H9 (cell line): ENCODE data around the gene RUFY2. TPM values are rescaled to one million over a fixed set of nuclear protein-coding genes. Genes with fewer than 3 reads are reported as not detected.

ENCODE experiments used
- DNase-seq: peaks from one replicate; pipeline ENCODE4 v3.0.0-alpha.2; 2017
- H2AFZ ChIP-seq: one replicate; pipeline ENCODE4 v1.6.1; 2013; ENCODE audit warnings: mild to moderate bottlenecking, low read length, control low read depth, moderate library complexity
- H2AK5ac ChIP-seq: 2 replicates; pipeline ENCODE4 v1.6.1; 2013; ENCODE audit warnings: low read length, control low read depth, mixed read lengths; ENCODE audit not compliant: insufficient read length
- H2BK120ac ChIP-seq: one replicate; pipeline ENCODE4 v1.6.1; 2013; ENCODE audit warnings: low read depth, mild to moderate bottlenecking, low read length, control low read depth, inconsistent platforms; ENCODE audit not compliant: poor library complexity, severe bottlenecking
- H2BK12ac ChIP-seq: 2 replicates; pipeline ENCODE4 v1.6.1; 2013; ENCODE audit warnings: low read length, control low read depth, mixed read lengths, low read depth; ENCODE audit not compliant: insufficient read length
- H2BK15ac ChIP-seq: 2 replicates; pipeline ENCODE4 v1.6.1; 2013; ENCODE audit warnings: low read depth, low read length, control low read depth
- H2BK20ac ChIP-seq: one replicate; pipeline ENCODE4 v1.6.1; 2013; ENCODE audit warnings: low read depth, mild to moderate bottlenecking, low read length, control low read depth, inconsistent platforms; ENCODE audit not compliant: poor library complexity, severe bottlenecking
- H2BK5ac ChIP-seq: 2 replicates; pipeline ENCODE4 v1.6.1; 2013; ENCODE audit warnings: low read length, control low read depth, mixed read lengths; ENCODE audit not compliant: insufficient read length
- H3K14ac ChIP-seq: 2 replicates; pipeline ENCODE4 v1.6.1; 2013; ENCODE audit warnings: low read length, control low read depth; ENCODE audit not compliant: insufficient read depth
- H3K18ac ChIP-seq: 2 replicates; pipeline ENCODE4 v1.6.1; 2013; ENCODE audit warnings: low read depth, mild to moderate bottlenecking, mixed read lengths, low read length, control low read depth; ENCODE audit not compliant: insufficient read length
- H3K23ac ChIP-seq: 2 replicates; pipeline ENCODE4 v1.6.1; 2013; ENCODE audit warnings: low read length, control low read depth, mixed read lengths, low read depth; ENCODE audit not compliant: insufficient read length
- H3K23me2 ChIP-seq: 2 replicates; pipeline ENCODE4 v1.6.1; 2013; ENCODE audit warnings: low read depth, mild to moderate bottlenecking, mixed read lengths, low read length, control low read depth; ENCODE audit not compliant: insufficient read length, poor library complexity, severe bottlenecking
- H3K27ac ChIP-seq: 2 replicates; pipeline ENCODE4 v1.5.1; 2013; ENCODE audit warnings: low read length, control low read depth, mixed read lengths, low read depth; ENCODE audit not compliant: insufficient read length
- H3K27me3 ChIP-seq: 2 replicates; pipeline ENCODE4 v1.6.1; 2013; ENCODE audit warnings: low read length, control low read depth, inconsistent platforms; ENCODE audit not compliant: insufficient read depth
- H3K4ac ChIP-seq: 2 replicates; pipeline ENCODE4 v1.6.1; 2013; ENCODE audit warnings: low read depth, mild to moderate bottlenecking, control low read depth, inconsistent platforms, low read length, moderate library complexity
- H3K4me1 ChIP-seq: 2 replicates; pipeline ENCODE4 v1.6.1; 2013; ENCODE audit warnings: low read length, control low read depth, inconsistent platforms; ENCODE audit not compliant: insufficient read depth
- H3K4me2 ChIP-seq: 2 replicates; pipeline ENCODE4 v1.6.1; 2013; ENCODE audit warnings: low read length, control low read depth, mixed read lengths; ENCODE audit not compliant: insufficient read length, insufficient read depth
- H3K56ac ChIP-seq: 2 replicates; pipeline ENCODE4 v1.6.1; 2013; ENCODE audit warnings: low read depth, mild to moderate bottlenecking, mixed read lengths, low read length, control low read depth; ENCODE audit not compliant: insufficient read length
- H3K79me1 ChIP-seq: 2 replicates; pipeline ENCODE4 v1.6.1; 2013; ENCODE audit warnings: low read depth, mild to moderate bottlenecking, moderate library complexity, low read length, control low read depth, inconsistent platforms; ENCODE audit not compliant: insufficient read depth, poor library complexity, severe bottlenecking
- H3K79me2 ChIP-seq: 2 replicates; pipeline ENCODE4 v1.6.1; 2013; ENCODE audit warnings: low read length, control low read depth, inconsistent platforms; ENCODE audit not compliant: insufficient read depth
- H3K9ac ChIP-seq: 2 replicates; pipeline ENCODE4 v1.6.1; 2013; ENCODE audit warnings: low read length, control low read depth, mixed read lengths; ENCODE audit not compliant: insufficient read length; ENCODE audit errors: extremely low read depth
- H3K9me3 ChIP-seq: one replicate; pipeline ENCODE4 v1.6.1; 2013; ENCODE audit warnings: low read depth, low read length, inconsistent platforms; ENCODE audit not compliant: control insufficient read depth
- H3T11ph ChIP-seq: one replicate; pipeline ENCODE4 v1.6.1; 2013; ENCODE audit warnings: mild to moderate bottlenecking, low read length, control low read depth, inconsistent platforms
- H4K20me1 ChIP-seq: one replicate; pipeline ENCODE4 v1.6.1; 2013; ENCODE audit not compliant: control insufficient read depth, insufficient read length, insufficient read depth
- H4K5ac ChIP-seq: 2 replicates; pipeline ENCODE4 v1.6.1; 2013; ENCODE audit warnings: low read depth, mild to moderate bottlenecking, mixed read lengths, low read length, control low read depth; ENCODE audit not compliant: insufficient read length
- H4K8ac ChIP-seq: replicated peaks from 2 replicates; pipeline ENCODE4 v1.6.1; 2013; ENCODE audit warnings: low read length, control low read depth, mixed read lengths, low read depth; ENCODE audit not compliant: insufficient read length
- H4K91ac ChIP-seq: 2 replicates; pipeline ENCODE4 v1.6.1; 2013; ENCODE audit warnings: low read depth, mild to moderate bottlenecking, moderate library complexity, mixed read lengths, low read length, control low read depth; ENCODE audit not compliant: insufficient read length
- H3K27ac Mint-ChIP-seq, 3 experiments: 2 replicates in 2 of 3; 3 replicates in 1 of 3; pipeline ENCODE4 v1.8.0; 2020 to 2021; ENCODE audit warnings: mixed read lengths in 3 of 3, mild to moderate bottlenecking in 1 of 3, moderate library complexity in 1 of 3
- H3K27me3 Mint-ChIP-seq: 2 replicates; pipeline ENCODE4 v1.8.0; 2021; ENCODE audit warnings: low read depth, mild to moderate bottlenecking, moderate library complexity, mixed read lengths
- H3K36me3 Mint-ChIP-seq, 3 experiments: 2 replicates in 2 of 3; 3 replicates in 1 of 3; pipeline ENCODE4 v1.8.0; 2020 to 2021; ENCODE audit warnings: low read depth in 3 of 3, mixed read lengths in 3 of 3; ENCODE audit not compliant: insufficient read depth in 1 of 3
- H3K4me1 Mint-ChIP-seq, 2 experiments: 2 replicates each; pipeline ENCODE4 v1.8.0; 2020; ENCODE audit warnings: mixed read lengths in 2 of 2
- H3K4me3 Mint-ChIP-seq, 2 experiments: 2 replicates in 1 of 2; 3 replicates in 1 of 2; pipeline ENCODE4 v1.8.0; 2020 to 2021; ENCODE audit warnings: mild to moderate bottlenecking in 2 of 2, mixed read lengths in 2 of 2, moderate library complexity in 1 of 2
- H3K9me3 Mint-ChIP-seq, 2 experiments: 2 replicates in 1 of 2; 3 replicates in 1 of 2; pipeline ENCODE4 v1.8.0; 2020; ENCODE audit warnings: mild to moderate bottlenecking in 2 of 2, mixed read lengths in 2 of 2, moderate library complexity in 1 of 2
- WGBS: extraction: QIAGEN DNeasy Blood & Tissue Kit; methylation state at CpG from one replicate; pipeline ENCODE4 v1.1.7; 2013; ENCODE audit warnings: missing lambda C conversion rate, low lambda C conversion rate, mixed read lengths; ENCODE audit not compliant: insufficient read length; ENCODE audit errors: extremely low coverage; 5-methylcytosine and 5-hydroxymethylcytosine counted together
- total RNA-seq: library from RNA; stranded (reverse); gene quantifications from 2 replicates; pipeline ENCODE4 v1.2.1, GENCODE V29; 2021
- TF ChIP-seq, protein P1 (sequence below): fragments of 200-600 bp; sonication (generic); conservative IDR thresholded peaks from 3 replicates; pipeline ENCODE4 v1.8.0; 2021; ENCODE audit warnings: antibody characterized with exemption, mild to moderate bottlenecking

The RUFY2 gene
- total RNA-seq, 1 experiment from 2014 or later: 14.1 TPM

DNA sequence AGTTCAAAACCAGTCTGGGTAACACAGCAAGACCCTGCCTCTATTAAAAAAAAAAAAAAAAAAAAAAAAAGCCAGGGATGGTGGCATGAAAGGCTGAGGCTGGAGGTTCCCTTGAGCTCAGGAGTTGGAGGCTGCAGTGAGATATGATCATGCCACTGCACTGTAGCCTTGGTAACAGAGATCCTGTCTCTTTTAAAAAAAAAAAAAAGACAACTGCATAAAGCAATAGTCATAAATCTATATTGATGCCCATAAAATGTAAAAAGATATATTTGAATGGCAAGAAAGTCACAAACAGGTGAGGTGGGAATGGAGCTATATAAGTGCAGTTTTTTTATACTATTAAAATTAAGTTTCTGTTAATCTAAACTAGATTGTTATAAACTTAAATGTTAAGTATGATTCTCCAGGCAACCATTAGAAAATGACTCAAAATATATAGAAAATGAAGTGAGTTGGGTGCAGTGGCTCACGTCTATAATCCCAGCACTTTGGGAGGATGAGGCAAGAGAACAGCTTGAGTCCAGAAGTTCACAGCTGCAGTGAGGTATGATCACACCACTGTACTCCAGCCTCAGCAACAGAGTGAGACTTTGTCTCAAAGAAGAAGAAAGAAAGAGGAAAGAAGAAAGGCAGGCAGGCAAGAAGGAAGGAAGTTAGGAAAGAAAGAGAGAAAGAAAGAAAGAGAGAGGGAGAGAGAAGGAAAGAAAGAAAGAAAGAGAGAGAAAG, 88.6 kb downstream of the RUFY2 start:
- TF ChIP-seq, protein P1, sequence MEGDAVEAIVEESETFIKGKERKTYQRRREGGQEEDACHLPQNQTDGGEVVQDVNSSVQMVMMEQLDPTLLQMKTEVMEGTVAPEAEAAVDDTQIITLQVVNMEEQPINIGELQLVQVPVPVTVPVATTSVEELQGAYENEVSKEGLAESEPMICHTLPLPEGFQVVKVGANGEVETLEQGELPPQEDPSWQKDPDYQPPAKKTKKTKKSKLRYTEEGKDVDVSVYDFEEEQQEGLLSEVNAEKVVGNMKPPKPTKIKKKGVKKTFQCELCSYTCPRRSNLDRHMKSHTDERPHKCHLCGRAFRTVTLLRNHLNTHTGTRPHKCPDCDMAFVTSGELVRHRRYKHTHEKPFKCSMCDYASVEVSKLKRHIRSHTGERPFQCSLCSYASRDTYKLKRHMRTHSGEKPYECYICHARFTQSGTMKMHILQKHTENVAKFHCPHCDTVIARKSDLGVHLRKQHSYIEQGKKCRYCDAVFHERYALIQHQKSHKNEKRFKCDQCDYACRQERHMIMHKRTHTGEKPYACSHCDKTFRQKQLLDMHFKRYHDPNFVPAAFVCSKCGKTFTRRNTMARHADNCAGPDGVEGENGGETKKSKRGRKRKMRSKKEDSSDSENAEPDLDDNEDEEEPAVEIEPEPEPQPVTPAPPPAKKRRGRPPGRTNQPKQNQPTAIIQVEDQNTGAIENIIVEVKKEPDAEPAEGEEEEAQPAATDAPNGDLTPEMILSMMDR: no peak
- H3K9me3 Mint-ChIP-seq: peaks cover 19% of the 10 kb centered on the region in 2 experiments
- no peak for DNase-seq
- Histone ChIP-seq H2BK15ac (no peak overlapping the region), H3K79me2 (no peaks in the 10 kb centered on the region), H3K79me1 (no peaks in the 10 kb centered on the region), H3T11ph (no peak overlapping the region), H3K9me3 (no peaks in the 10 kb centered on the region), H3K4me2 (no peak overlapping the region), H3K4me1 (no peaks in the 10 kb centered on the region), H4K8ac (no peak overlapping the region), H2AK5ac (no peak overlapping the region), H3K14ac (no peak overlapping the region), H2BK120ac (no peak overlapping the region), H3K23ac (no peak overlapping the region), H4K5ac (no peak overlapping the region), H2BK5ac (no peak overlapping the region), H3K9ac (no peak overlapping the region), H3K4ac (no peak overlapping the region), H4K20me1 (no peaks in the 10 kb centered on the region), H3K27me3 (no peaks in the 10 kb centered on the region), H2AFZ (no peak overlapping the region), H3K27ac (no peak overlapping the region), H3K18ac (no peak overlapping the region), H2BK12ac (no peak overlapping the region), H4K91ac (no peak overlapping the region), H3K23me2 (no peaks in the 10 kb centered on the region), H3K56ac (no peak overlapping the region), H2BK20ac (no peak overlapping the region)
- WGBS: no CpG with 5 or more reads among the region's 1 CpG
- H3K4me3 Mint-ChIP-seq: no peak overlapping the region
- no peaks in the 10 kb centered on the region; a peak in 1 of 4 replicates for H3K4me1 Mint-ChIP-seq
- H3K27me3 Mint-ChIP-seq: peaks cover 7% of the 10 kb centered on the region
- peak overlapping the region in 1 of 3 experiments; percentile 11; a peak in 1 of 7 replicates for H3K27ac Mint-ChIP-seq
- H3K36me3 Mint-ChIP-seq: peaks cover 6 to 14% (median 11%) of the 10 kb centered on the region in 3 experiments
